DMS53 treated with DMSO at 0.1 percent for 48 hours (cell line): ENCODE data around the gene STAC.
"Not testable (repeated sequence)": the region's sequence is repeated elsewhere in the genome, so short reads cannot be mapped to it uniquely, and the experiment has no call there.

Experiments
- DNase-seq: peaks from one replicate; lab custom pipeline; 2025; ENCODE audit not compliant: unreplicated experiment; lab: John Stamatoyannopoulos, UW

The STAC gene

DNA sequence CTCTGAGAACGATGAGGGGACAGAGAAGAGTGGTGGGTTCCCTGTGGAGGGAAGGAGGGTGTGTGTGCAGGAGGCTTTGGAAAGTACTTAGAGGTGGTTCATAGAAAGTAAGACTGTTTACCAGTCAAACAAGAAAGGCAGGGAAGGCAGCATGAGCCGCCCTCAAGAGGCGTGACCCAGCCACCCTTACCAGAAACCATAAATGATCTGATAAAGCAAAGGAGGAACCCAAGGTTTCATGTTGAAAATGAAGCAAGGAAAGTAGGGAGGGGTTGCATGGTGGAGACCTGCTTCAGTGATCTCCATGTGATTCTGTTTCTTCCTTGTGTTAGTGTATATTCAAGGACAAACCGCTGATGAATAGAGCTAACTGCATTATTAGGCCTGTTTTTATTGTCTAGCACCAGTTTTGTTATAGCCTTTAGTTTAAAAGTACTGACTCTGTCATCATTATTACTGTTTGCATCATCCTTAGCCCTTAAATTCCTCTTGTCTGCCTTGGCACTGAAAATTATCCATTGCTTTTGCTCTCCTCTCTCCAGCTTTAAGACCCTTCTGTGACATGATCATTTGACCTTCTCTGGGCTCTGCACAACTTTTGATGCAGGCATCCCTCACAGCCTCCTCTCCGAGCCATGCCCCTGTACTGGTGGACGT is 96.1 kb downstream of the STAC start:
- DNase-seq = no peak

DNA sequence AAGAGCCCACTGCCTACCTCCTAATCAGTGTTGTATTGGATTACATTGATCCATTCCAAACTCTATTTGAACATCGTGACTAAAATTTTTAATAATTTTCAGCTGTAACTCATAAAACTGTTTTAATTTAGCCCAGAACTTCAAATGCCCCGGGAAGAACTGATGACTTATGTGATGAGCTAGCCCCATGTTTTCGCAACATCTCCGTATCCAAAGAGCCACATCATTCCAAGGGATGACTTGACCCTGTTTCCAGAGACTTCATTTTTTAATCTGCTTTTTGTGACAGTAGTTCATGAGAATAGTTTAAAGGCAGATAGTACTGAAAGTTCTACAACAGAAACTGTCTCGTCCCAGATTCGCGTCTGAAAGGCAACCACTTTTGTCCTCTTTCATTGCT is 97.4 kb downstream of the STAC start:
- no peak for DNase-seq

DNA sequence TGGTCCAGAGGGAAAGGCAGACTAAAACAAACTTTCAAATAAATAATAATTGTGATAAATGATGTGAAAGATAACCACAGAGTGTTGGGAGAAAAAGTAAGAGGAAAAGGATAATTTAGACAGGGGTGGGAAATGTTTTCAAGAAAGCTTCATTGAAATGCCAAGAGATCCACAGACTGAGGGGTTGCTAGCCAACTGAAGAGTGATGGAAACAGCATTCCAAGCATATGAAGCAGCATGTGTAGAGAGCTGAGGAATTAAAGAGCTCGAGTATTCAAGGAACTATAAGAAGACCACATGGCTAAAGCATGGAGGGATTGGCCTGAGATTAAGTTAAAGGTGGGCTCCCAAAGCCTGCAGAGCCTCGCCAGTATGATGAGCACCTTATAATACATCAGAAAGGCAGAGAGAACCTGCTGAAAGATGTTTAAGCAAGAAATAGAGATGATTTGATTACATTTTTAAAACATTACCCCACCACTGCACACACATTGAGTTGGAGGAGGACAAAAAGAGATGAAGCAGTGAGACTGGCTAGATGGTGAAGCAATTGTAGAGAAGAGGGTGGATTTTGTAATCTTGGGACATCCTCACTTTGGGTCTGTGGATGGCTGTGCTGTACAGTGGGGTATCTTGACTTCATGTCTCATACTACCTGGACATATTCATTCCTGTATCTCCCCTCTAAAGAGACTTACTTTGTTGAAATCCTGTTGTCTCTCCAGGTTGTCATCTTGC is 100.8 kb downstream of the STAC start:
- no peak for DNase-seq

DNA sequence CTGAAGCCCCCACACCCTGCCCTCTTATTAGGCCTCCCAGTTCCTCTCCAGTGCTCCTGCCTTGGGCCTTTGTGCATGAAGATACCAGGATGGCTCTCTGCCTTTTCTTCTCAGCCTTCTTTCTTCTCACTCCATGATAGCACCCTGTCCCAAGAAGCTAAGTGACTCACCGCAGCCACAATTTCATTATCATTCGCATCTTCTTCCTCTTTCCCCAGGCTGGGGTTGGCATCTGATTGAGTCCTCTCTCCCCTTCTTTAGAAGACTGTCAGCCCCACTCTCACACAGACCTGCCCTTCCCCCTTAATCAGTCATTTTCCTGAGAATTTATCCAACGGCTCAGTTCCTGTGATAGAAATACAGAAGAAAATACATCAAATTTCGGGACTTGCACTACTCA is 102.0 kb downstream of the STAC start:
- no peak for DNase-seq

DNA sequence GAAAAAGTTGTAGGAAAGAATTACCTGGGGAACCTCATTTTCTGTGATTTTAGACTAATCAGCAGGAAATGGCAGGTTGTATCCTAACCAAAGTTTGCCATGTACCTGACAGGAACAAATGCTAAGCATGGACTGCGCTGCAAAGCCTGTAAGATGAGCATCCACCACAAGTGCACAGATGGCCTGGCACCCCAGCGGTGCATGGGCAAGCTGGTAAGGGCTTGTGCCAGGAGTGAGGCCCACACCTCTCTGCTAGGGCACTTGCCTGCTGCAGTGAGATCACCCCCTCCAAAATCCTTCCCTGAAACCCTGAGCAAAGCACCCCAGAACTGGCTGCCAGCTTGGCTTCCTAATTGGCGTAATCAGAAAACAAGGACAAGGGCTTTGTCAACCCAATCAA is 102.6 kb downstream of the STAC start:
- no peak for DNase-seq

DNA sequence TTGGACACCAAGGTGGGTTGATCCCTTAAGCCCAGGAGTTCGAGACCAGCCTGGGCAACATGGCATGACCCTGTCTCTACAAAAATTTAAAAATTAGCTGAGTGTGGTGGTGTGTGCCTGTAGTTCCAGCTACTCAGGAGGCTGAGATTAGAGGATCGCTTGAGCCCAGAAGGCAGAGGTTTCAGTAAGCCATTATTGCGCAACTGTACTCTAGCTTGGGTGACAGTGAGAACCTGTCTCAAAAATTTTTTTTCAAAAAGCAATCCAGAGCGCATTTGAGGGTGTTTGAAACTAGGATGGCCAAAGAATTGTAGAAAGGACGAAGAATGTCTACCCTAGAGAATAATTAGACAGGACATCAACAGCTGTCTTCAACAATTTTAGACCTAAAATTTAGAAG is 103.4 kb downstream of the STAC start:
- DNase-seq = no peak

DNA sequence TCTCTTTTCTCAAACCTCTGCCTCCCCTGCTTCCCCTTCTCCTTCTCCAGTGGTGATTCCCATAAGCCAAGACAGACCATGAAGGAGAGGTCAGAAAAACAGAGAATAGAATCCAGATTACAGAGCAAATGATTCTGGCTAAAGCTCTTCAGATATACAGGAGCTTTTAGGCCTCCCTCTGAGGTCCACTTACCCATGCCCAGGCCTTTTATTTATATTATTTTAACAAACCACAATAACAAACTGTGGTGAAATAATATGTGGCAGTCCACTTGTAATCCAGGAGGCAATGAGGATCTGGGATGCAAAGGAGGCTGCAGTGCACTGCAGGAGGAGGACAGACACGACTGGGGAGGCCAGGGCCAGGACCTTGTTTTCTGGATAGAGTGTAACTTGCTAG is 104.1 kb downstream of the STAC start:
- DNase-seq = no peak

DNA sequence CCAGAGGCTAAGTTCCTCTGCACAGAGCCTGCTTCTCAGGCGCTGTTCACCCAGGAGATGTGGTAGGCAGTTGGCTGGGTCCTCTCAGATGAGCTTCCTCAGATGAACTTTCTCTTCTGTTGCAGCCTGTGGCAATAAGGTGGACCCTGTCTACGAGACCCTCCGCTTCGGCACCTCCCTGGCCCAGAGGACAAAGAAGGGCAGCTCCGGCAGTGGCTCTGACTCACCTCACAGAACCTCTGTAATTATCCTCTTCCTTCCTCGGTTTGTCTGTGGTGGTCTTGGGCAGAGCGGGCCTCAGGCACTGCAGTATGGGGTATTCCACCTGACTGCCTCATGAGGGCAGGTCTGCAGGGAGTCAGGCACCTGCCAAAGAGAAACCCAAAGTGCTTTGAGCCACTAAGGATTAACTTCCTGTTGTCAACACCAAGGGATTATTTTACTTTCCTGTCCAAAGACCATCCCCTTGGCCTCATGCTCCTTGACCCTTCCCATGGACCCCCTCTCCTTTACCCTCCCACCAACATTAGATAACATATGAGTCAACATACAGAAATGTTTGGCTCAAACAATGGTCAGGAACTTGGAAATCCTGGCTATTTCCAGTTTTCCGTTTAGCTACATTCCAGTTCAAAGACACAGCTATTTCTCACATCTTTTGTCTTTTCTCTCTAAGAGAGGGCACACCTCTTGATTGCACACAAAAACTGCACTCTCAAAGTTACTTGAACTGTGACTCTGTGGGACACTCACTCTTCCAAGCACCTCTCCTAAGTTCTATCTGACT is 105.9 kb downstream of the STAC start:
- DNase-seq = no peak

DNA sequence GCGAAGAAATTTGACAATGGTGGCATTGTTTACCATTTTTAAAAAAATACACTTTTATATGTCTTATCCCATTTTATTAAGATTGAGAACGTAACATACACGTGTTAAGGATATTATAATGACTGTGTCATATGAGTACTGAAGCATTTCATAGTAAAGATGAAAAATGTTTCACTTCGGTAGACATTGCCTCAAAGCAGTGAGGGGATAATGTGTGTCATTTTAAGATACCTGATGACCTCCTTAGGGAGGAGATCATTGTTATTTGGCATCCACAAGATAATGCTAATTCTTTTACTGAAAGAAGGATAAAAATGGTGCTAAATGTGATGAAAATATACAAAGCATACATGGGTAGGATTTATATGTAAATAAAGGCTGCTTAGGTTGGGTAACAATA is 107.3 kb downstream of the STAC start:
- DNase-seq = no peak

DNA sequence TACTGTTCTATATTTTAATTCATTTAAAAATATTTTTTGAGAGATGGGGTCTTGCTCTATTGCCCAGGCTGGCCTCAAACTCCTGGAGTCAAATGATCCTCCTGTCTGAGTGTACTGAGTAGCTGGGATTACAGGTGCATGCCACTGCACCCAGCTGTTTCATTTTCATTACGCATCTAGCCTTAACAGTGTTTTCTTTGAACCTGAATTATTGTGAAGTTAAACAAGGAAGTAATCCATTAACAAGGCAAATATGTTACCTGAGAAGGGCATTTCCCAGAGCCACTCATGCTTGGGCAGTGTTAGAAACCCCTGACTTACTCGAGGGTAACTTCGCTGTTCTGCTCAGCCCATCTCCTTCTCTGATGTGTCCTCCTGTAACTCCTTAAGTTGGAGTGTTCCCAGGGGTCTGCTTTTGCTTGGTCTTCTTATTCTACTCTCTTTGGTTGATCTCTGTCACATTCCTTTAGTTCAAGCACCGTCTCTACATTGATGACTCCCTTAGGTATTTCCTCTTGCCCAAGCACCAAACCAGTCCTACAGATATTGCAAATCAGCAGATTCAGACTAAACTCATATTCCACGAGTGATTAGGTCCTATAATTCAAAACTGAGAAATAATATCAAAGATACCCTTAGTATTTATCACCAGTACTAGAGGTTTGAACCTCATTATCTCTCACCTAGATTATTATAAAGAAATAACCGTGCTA is 107.9 kb downstream of the STAC start:
- peak; percentile 29 for DNase-seq

DNA sequence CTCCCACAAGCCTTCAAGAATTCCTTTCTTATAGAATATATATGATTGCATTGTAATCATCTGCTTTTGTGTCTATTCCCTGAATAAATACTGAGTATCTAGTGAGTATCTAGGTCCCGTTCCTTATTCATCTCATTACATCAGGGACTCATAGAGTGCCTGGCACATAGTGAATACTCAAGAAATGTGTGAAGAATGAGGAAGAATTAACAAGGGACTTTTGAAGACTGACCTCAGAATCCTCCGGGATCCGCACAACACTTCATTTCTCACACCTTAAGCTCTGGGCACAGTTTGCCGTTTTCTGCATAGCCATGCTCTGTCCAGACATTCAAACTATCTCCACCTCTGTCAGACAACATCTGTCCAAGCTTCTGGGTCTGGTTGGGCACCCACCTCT is 108.8 kb downstream of the STAC start:
- no peak for DNase-seq

DNA sequence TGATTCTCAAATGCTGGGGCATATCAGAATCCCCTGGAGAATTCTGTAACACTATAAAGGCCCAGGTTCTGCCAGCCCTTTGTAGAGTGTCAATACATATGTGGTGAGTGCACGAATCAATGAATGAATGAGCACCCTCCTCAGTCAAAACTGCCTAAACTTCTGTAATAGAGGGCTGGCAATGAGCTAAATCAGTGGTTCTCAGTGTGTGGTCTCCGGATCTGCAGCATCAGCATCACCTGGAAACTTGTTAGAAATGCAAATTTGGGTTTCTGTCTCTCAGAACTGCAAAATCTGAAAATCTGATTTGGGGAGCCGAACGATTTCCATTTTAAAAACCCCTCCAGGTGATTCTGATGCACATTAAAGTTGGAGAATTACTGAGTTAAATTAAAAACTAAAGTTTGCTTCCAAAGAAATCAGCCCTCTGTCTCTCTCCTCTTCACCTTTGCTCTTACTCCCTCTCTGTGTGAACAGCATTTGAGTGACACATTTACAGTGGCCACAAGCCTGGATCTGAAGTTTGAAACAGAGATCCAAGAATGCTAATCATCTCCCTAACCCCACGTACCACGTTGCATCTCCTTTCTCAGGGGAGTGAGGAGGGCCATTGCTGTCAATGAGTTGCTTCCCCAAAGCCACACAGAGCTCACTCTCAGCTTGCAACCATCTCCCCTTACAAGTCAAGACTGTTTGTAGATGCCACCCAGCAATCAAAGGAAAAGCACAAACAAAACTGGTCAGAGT is 109.5 kb downstream of the STAC start:
- DNase-seq = no peak

DNA sequence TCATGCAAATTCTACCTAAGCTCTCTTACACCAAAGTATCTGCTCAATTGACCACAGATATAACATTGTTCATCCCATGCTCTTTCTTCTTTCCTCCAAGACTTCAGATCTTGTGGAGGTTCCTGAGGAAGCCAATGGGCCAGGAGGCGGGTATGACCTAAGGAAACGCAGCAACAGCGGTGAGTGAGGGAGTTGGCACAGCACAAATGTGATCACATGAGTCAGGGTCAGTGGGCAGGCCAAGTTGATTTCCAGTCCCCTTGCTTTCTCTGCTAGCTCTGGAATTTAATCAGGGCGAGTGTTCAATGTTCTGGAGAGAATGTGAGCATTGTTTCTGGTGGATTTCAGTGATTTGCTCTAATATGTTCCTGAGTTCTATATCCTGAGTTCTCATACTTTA is 112.7 kb downstream of the STAC start:
- DNase-seq = no peak

DNA sequence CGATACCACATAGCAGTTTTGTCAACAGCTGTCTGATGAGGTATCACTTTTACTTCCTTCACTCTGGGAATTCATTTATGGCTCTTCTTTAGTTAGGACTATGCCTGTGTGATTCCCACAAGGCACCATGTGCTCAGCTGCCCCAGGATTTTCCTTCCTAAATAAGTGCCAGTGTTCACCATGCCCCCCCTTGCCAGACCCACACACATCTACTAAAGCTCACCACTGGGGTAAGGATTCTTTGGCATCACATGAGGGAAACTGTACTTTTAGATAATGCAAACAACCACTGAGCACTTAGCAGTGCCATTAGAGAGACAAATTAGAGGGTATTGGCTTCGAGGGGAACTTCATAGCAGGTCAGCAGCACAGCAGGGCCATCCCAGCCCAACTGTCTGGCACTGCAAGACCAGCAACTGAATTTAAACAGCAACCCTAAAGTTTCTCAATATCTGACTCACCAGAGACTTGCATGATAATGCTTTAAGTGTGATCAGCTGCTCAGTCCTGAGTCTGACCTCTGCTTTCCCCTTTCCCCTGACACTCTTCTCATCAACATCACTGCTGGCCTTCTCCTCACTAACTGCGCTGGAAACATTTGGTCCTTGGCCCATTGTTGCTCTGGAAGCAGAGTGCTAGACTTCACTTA is 114.3 kb downstream of the STAC start:
- no peak for DNase-seq

DNA sequence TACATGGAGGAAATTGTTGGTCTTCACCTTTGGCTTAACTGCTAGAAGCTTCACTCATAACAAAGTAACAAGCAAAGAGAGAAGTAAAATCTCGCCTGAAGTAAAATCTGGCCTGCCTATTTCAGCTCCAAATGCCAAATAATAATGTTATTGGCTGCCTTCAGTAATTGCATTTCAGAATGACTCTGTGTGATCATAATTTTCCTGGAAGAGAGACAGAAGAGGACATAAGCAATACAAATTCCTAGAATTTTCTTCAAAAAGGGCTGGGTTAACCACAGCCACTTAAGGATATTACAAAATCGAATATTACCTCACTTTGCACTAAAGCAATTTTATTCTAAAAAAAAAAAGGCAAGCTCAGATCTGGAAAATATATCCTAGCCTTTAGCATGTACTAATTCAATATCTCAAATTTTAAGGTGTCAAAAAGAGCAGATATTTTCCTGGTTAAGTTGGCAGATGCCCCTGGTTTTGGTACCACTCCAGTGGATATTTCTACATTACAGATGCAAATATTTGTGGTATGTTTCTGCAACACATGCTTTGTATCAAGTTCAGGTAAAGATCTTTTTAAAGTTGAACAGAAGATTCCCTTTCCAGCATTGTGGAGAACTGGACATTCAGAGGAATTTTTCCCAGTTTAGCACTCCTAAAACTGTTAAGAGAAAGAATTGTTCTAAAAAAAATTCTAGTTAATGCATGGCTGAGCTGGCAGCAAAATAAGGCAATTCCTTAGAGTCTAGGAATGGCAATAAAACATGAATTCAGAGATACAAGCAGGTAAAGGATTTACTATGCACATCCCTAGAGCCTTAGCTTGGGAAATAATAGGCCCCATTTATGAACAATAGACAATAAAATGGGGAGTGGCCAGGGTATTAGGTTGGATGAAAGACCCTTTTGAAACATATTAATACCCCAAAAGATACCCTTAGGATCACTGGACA is 116.7 kb downstream of the STAC start:
- DNase-seq = no peak

DNA sequence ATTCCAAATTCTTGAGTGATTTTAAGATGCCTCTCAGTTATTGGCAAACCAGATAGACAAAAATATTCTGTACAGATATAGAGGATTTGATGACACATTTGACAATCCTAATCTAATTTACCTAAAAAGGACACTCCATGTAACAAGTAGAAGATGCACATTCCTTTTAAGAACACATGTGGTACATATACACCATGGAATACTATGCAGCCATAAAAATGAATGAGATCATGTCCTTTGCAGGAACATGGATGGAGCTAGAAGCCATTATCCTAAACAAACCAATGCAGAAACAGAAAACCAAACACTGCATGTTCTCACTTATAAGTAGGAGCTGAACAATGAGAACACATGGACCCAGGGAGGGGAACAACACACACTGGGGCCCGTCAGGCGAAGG is 119.7 kb downstream of the STAC start:
- not testable (repeated sequence) for DNase-seq

DNA sequence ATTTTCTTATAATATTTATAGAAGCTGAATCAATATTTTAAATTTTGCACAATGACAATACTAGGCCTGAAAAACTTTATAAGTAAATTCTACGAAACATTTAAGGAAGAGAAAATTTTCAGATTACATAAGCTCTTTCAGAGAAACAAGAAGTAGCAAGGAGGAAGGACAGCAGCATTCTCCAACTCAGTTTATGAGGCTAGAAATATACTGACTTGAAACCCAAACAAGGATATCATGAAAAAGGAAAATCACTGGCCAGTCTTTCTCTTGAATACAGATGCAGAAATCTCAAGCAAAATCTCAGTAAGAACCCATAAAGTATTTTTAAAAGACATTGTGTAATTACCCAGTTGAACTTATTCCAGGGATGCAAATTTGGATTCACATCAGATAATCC is 121.3 kb downstream of the STAC start:
- no peak for DNase-seq

DNA sequence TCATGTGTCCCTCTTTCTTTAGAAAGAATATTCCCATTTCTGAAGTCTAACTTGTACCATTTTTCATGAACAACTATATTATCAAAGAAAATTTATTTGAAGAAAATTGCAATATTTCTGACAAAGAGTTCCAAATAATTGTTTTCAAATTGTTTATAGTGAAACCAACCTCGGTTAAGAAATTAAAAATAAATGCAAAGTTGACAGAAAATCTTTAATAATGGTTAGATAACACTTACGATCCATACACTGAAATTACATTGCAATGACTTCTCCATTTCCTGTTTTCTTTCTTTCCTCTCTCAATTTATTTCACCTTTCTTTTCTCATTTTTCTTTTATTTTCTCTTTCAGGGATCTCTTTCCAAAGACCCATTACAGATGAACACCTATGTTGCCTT is 125.1 kb downstream of the STAC start:
- no peak for DNase-seq

DNA sequence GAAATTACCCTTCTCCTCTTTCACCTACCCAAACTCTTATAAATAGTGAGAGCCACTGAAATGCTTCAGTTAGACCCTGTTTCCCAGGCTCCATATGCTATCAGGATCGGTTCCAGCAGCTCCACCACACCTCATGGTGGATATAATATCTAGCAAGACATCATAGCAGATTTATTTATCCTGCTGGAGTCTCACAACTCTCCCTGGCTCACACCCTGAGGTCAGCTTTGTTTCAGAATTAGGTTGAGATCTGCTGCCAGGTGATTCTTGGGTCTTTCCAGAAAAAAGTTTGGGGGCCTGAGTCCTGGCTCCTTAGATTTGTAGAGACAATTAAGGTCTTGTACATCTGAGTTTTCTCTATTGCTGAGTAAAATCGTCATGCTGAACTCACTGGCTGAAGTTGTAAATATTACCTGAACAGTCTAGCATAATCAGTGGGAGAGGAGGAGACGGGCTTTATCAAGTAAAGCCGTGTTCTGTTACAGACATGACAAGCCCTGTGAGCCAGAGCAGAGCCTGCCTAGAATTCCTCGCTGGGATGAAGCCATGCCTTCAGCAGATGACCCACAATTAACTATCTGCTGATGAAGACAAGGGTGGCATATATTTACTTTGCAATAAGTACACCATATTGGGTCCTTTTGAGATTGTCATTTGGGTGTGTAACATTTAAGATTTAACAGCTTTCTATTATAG is 131.6 kb downstream of the STAC start:
- no peak for DNase-seq
